WERI-Rb-1 (cell line): ENCODE results near the gene FCER2.
A peak's percentile ranks its signal among the peaks of the same experiment; 100 is the strongest.

ENCODE experiments used
- DNase-seq: peaks from one replicate; pipeline ENCODE4 v3.0.0-alpha.2; 2020
- H3K27ac ChIP-seq: fragments of 250-450 bp; sonication (Bioruptor Pico); 2 replicates; pipeline ENCODE4 v1.5.1; 2020; ENCODE audit warnings: mild to moderate bottlenecking, moderate library complexity
- H3K27me3 ChIP-seq: fragments of 250-450 bp; sonication (Bioruptor Pico); 2 replicates; pipeline ENCODE4 v1.5.1; 2021; ENCODE audit warnings: mild to moderate bottlenecking, low read depth, moderate library complexity; ENCODE audit not compliant: insufficient read depth, severe bottlenecking
- H3K36me3 ChIP-seq: fragments of 250-450 bp; sonication (Bioruptor Pico); 2 replicates; pipeline ENCODE4 v1.5.1; 2020; ENCODE audit warnings: mild to moderate bottlenecking, moderate library complexity
- H3K4me3 ChIP-seq: 2 replicates; pipeline ENCODE4 v1.5.1; 2011; ENCODE audit warnings: low read depth, mild to moderate bottlenecking, control low read depth, low read length
- H3K9me3 ChIP-seq: fragments of 250-450 bp; sonication (Bioruptor Pico); 2 replicates; pipeline ENCODE4 v1.5.1; 2021; ENCODE audit warnings: mild to moderate bottlenecking, moderate library complexity; ENCODE audit not compliant: severe bottlenecking
- CTCF ChIP-seq: IDR thresholded peaks from 2 replicates; pipeline ENCODE4 v1.5.1; 2011; ENCODE audit warnings: low read depth, mild to moderate bottlenecking, control low read depth, inconsistent platforms, low read length

FCER2 gene

GRCh38 chr19:7740682-7741054 is 38.7 kb upstream of the FCER2 start:
- no peaks in the 10 kb centered on the region for H3K36me3 ChIP-seq
- H3K27ac ChIP-seq: no peak overlapping the region
- H3K27me3 ChIP-seq: no peaks in the 10 kb centered on the region
- no peak for TF ChIP-seq CTCF
- no peak overlapping the region for H3K4me3 ChIP-seq
- no peak for DNase-seq
- no peaks in the 10 kb centered on the region for H3K9me3 ChIP-seq

GRCh38 chr19:7739801-7740681 is 38.1 kb upstream of the FCER2 start:
- H3K36me3 ChIP-seq: no peaks in the 10 kb centered on the region
- no peak overlapping the region for H3K4me3 ChIP-seq
- H3K9me3 ChIP-seq: no peaks in the 10 kb centered on the region
- H3K27me3 ChIP-seq: no peaks in the 10 kb centered on the region
- DNase-seq: no peak
- no peak overlapping the region for H3K27ac ChIP-seq
- TF ChIP-seq CTCF: no peak

GRCh38 chr19:7739211-7739755 is 37.4 kb upstream of the FCER2 start:
- H3K36me3 ChIP-seq: no peaks in the 10 kb centered on the region
- TF ChIP-seq CTCF: peak; percentile 23; the same call in 1 of the 2 replicates
- no peak overlapping the region for H3K27ac ChIP-seq
- no peaks in the 10 kb centered on the region for H3K27me3 ChIP-seq
- H3K9me3 ChIP-seq: no peaks in the 10 kb centered on the region
- no peak overlapping the region for H3K4me3 ChIP-seq
- peak; percentile 87 for DNase-seq

- no peaks in the 10 kb centered on the region for H3K27me3 ChIP-seq
- H3K36me3 ChIP-seq: no peaks in the 10 kb centered on the region
- no peak overlapping the region for H3K27ac ChIP-seq
- TF ChIP-seq CTCF: no peak
- DNase-seq: no peak
- H3K4me3 ChIP-seq: no peak overlapping the region
- H3K9me3 ChIP-seq: no peaks in the 10 kb centered on the region
Observed at GRCh38 chr19:7738023-7738422, 36.1 kb upstream of the FCER2 start.

GRCh38 chr19:7737215-7737614 is 35.3 kb upstream of the FCER2 start:
- Histone ChIP-seq H3K27ac (no peak overlapping the region), H3K27me3 (no peaks in the 10 kb centered on the region), H3K36me3 (no peaks in the 10 kb centered on the region), H3K9me3 (no peaks in the 10 kb centered on the region), H3K4me3 (no peak overlapping the region)
- DNase-seq: no peak
- TF ChIP-seq CTCF: no peak

GRCh38 chr19:7736148-7736547 is 34.2 kb upstream of the FCER2 start:
- Histone ChIP-seq H3K9me3 (no peaks in the 10 kb centered on the region), H3K27ac (no peak overlapping the region), H3K27me3 (no peaks in the 10 kb centered on the region), H3K36me3 (no peaks in the 10 kb centered on the region), H3K4me3 (no peak overlapping the region)
- no peak for DNase-seq
- no peak for TF ChIP-seq CTCF
